Activated CD8-positive, alpha-beta memory T cell treated with anti-CD3 and anti-CD28 coated beads for 36 hours (primary cell): ENCODE measurements around the gene PMEPA1. TPM values are rescaled to one million over a fixed set of nuclear protein-coding genes. Genes with fewer than 3 reads are reported as not detected.

Experiments used
- CTCF ChIA-PET: fragments of 350-600 bp; sonication (Branson Sonifier 250); formaldehyde crosslinking; loops from one replicate; lab custom pipeline; 2021; ENCODE audit warnings: antibody characterized with exemption; lab: Charles Lee
- POLR2A ChIA-PET: fragments of 350-600 bp; sonication (Branson Sonifier 250); formaldehyde crosslinking; loops from one replicate; lab custom pipeline; 2021; ENCODE audit warnings: antibody characterized with exemption; lab: Charles Lee
- total RNA-seq, 2 experiments: library from RNA; stranded (reverse); gene quantifications; one replicate each; pipeline ENCODE4 v1.2.3, GENCODE V29; 2021

The PMEPA1 gene, protein sequence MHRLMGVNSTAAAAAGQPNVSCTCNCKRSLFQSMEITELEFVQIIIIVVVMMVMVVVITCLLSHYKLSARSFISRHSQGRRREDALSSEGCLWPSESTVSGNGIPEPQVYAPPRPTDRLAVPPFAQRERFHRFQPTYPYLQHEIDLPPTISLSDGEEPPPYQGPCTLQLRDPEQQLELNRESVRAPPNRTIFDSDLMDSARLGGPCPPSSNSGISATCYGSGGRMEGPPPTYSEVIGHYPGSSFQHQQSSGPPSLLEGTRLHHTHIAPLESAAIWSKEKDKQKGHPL
- 1 to 10 TPM; 2.2 to 2.6 TPM for total RNA-seq

GRCh38 chr20:57709823-57710799 is at the start of gene PMEPA1:
Gene PMEPA1 (minus strand): TSS chr20:57710015. CDS start chr20:57709582, 433 bp downstream.
- CTCF ChIA-PET = interaction anchor here (1.5 to 1.6 kb wide), 2 partner anchors 12 to 113 kb away, joined by 4 to 7 read pairs; no protein-coding TSS in a partner anchor
- POLR2A ChIA-PET = interaction anchor here (0.6 to 3.5 kb wide), 4 partner anchors 11 to 328 kb away, joined by 3 to 22 read pairs (median 3); partner anchors contain the start of gene ZBP1

DNA sequence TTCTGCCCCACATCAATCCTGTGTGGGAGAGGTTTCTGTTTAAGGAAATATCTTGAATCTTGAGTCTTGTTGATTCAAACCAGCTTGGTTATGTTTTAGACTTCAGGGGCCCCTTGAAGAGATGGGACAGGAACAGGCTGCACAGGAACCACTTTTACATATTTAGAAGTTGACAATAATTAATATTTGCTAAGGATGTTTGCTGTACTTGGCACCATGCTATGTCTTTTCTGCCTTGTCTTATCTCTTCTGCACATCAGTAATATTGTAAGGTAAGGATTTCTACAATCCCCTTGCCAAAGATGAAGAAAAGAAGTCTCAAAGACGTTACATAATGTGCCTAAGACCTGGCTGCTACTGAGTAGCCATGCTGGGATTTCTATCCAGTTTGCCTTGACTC is 48.0 kb upstream of the PMEPA1 start:
- POLR2A ChIA-PET = no interaction called here
- CTCF ChIA-PET = no interaction called here

DNA sequence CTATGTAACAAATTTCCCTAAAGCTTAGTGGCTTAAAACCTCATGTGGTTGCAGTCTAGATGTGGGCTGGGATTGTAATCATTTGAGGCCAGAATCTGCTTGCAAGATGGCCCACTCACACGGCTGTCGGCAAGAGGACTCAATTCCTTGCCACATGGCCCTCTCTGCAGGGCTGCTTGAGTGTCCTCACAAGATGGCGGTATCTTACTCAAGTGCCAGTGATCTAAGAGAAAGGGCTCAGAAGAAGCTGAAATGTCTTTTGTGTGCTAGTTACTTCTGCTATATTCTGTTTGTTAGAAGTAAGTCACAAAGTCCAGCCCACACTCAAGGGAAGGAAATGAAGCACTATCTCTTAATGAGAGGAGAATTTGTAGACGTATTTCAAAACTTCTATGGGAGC is 47.1 kb upstream of the PMEPA1 start:
- CTCF ChIA-PET = no interaction called here
- POLR2A ChIA-PET = no interaction called here

DNA sequence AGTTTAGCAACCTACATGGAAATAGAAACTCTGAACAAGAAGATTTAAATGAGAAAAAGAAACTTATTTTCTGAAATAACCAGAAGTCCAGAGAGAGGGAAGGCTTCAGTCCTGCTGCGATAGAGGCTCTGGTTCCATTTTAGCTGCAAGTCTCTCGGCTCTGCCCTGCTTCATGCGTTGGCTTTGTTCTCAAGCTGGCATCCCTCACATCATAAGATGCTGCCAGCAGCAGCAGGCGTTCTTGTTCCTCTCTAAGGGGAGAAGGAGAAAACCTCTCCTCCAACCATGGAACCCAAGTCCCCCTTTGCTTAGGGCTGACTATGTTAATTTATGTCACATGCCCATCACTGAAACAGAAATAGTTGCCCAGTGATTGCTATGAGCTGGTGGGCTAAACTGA is 46.4 kb upstream of the PMEPA1 start:
- POLR2A ChIA-PET = no interaction called here
- CTCF ChIA-PET = no interaction called here

GRCh38 chr20:57755609-57756008 is 45.8 kb upstream of the PMEPA1 start:
- CTCF ChIA-PET = no interaction called here
- POLR2A ChIA-PET = no interaction called here

GRCh38 chr20:57754190-57754589 is 44.4 kb upstream of the PMEPA1 start:
- ChIA-PET CTCF (no interaction called here), POLR2A (no interaction called here)

GRCh38 chr20:57753332-57754164 is 43.7 kb upstream of the PMEPA1 start:
- ChIA-PET POLR2A (no interaction called here), CTCF (no interaction called here)

DNA sequence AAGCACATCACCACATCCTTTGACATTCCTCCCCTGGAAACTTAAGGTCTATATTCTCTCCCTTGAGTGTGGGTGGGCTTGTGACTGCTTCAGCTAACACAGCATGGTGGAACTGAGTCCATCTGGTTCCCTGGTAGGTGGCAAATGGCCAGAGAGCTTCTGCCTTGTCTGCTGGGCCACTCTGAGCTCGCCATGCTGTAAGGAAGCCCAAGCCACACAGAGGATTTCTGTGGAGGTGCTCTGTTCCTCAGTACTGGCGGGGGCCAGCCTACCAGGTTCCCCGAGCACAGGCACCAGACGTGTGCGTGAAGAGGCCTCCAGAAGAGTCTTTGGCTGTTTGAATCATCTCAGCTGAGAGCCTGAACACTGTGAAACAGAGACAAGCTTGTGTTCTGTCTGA is 41.6 kb upstream of the PMEPA1 start:
- ChIA-PET POLR2A (no interaction called here), CTCF (no interaction called here)

DNA sequence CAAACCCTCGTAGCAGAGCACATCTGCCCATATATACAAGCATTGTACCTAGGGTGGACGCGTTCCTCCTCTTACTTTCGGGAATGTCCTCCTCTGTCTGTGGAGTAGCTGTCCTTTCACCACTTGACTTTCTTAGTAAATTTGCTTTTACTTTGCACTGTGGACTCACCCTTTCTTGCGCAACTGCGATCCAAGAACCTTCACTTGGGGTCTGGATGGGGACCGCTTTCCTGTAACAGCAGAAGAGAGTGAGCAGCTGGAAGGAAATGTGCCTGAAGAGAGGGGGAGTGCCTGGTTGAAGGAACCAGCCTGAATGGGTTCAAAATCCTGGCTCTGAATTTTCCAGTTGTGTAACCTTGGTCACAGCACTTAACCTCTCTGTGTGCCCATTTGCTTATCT is 40.1 kb upstream of the PMEPA1 start:
- CTCF ChIA-PET = no interaction called here
- POLR2A ChIA-PET = no interaction called here

GRCh38 chr20:57749131-57749690 is 39.4 kb upstream of the PMEPA1 start:
- ChIA-PET CTCF (interaction anchor here (1.5 kb wide), 1 partner anchor 33 kb away, joined by 5 read pairs; no protein-coding TSS in a partner anchor), POLR2A (no interaction called here)

- CTCF ChIA-PET = interaction anchor here (1.5 kb wide), 1 partner anchor 33 kb away, joined by 5 read pairs; no protein-coding TSS in a partner anchor
- POLR2A ChIA-PET = no interaction called here
These were observed 38.9 kb upstream of the PMEPA1 start for GRCh38 chr20:57748601-57749130.

DNA sequence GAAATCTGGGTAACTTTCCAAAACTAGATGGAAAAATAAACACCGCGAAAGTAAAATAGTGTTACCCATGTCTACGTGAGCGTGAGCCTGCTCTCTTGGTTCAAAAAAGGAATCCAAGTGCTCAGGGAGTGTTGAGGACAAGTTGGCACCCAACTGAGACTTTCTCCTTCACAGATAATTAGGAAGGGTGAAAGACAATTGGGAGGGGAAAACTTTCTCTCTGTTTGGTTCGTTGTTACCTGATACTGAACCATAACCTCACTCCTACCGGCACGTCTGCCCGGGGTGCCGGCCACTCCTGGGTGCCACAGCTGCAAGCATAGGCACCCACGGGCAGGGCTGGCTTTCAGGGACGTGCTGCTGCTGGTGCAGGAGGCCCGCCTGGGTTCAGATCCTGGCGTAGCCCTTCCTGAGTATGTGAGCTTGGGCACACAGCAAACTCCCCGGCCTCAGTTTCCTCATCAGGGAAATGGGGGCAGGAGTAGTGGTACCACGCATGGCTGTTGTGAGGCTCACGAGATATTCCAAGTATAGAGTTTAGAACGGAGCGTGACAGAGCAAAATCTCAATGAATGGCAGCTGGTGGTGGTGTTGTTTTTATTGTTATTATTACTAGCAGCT is 38.2 kb upstream of the PMEPA1 start:
- ChIA-PET POLR2A (no interaction called here), CTCF (interaction anchor here (1.5 kb wide), 1 partner anchor 32 kb away, joined by 5 read pairs; no protein-coding TSS in a partner anchor)

GRCh38 chr20:57746832-57747404 is 37.1 kb upstream of the PMEPA1 start:
- CTCF ChIA-PET = no interaction called here
- POLR2A ChIA-PET = no interaction called here

GRCh38 chr20:57746201-57746600 is 36.4 kb upstream of the PMEPA1 start:
- CTCF ChIA-PET = no interaction called here
- POLR2A ChIA-PET = no interaction called here

GRCh38 chr20:57744206-57744605 is 34.4 kb upstream of the PMEPA1 start:
- CTCF ChIA-PET = no interaction called here

GRCh38 chr20:57743450-57744095 is 33.8 kb upstream of the PMEPA1 start:
- POLR2A ChIA-PET = no interaction called here
- CTCF ChIA-PET = interaction anchor here (1.0 kb wide), 1 partner anchor 16 kb away, joined by 3 read pairs; no protein-coding TSS in a partner anchor

More at GRCh38 chr20:57744206-57744605, 34.4 kb upstream of the PMEPA1 start:
- POLR2A ChIA-PET = no interaction called here

DNA sequence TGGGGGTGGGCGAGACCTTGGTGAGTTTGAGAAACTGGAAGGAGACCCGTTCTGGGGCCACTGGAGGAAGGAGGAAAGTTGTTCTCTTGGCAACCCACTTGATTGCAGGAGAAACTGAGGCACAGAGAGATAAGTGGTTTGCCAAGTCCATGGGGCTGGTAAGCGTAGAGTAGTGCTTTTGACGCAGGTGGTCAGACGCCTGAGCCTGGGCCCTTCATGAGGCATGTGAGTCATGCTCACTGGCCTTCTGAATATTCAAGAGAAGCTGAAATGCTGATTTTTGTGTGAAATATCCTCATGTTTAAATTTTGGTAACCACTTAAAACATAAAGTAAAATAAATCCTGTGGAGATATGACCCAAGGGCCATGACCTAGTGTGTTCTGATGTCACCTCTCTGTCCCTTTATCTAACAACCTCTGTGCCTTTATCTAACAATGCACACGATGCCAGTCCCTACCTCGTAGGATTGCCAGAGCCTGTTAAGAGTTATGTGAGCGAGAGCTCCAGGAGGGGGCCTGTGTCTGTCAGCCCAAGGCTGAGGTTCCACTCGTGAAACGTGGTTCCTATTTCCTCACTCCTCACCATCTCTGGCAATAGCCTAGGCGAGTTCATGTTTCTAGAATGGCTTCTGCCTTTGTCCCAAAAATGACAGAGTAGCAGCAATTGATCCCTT is 32.8 kb upstream of the PMEPA1 start:
- CTCF ChIA-PET = interaction anchor here (1.0 kb wide), 1 partner anchor 17 kb away, joined by 3 read pairs; no protein-coding TSS in a partner anchor
- POLR2A ChIA-PET = no interaction called here
